Neutrophil (primary cell): ENCODE measurements around the gene TMEM203.

Source experiments
- H3K27ac ChIP-seq: fragments of 200-600 bp; sonication (generic); 2 replicates; pipeline ENCODE4 v1.5.1; 2016; ENCODE audit warnings: mild to moderate bottlenecking, moderate library complexity
- H3K27me3 ChIP-seq: fragments of 200-600 bp; sonication (generic); 2 replicates; pipeline ENCODE4 v1.6.0; 2016; ENCODE audit warnings: mild to moderate bottlenecking
- H3K36me3 ChIP-seq: fragments of 200-600 bp; sonication (generic); 2 replicates; pipeline ENCODE4 v1.5.1; 2017
- H3K4me1 ChIP-seq, 2 experiments: fragments of 200-600 bp in 1 of 2; sonication (generic) in 1 of 2; 1 replicate in 1 of 2; 2 replicates in 1 of 2; pipeline versions ENCODE4 v1.5.1 to v1.6.1; 2013 to 2016; ENCODE audit warnings: low read depth in 1 of 2, low read length in 1 of 2, mild to moderate bottlenecking in 1 of 2, moderate library complexity in 1 of 2; ENCODE audit not compliant: control insufficient read depth in 1 of 2, insufficient read depth in 1 of 2
- H3K4me3 ChIP-seq, 2 experiments: fragments of 200-600 bp in 1 of 2; sonication (generic) in 1 of 2; 1 replicate in 1 of 2; 2 replicates in 1 of 2; pipeline ENCODE4 v1.5.1; 2013 to 2016; ENCODE audit warnings: low read depth in 1 of 2, low read length in 1 of 2, mild to moderate bottlenecking in 1 of 2, moderate library complexity in 1 of 2
- H3K9me3 ChIP-seq: fragments of 200-600 bp; sonication (generic); 2 replicates; pipeline ENCODE4 v1.5.1; 2016
- CTCF ChIP-seq: fragments of 200-600 bp; sonication (generic); IDR thresholded peaks from 2 replicates; pipeline ENCODE4 v1.5.1; 2016; ENCODE audit warnings: antibody characterized with exemption

The TMEM203 gene

GRCh38 chr9:137192448-137192780, 13.0 kb downstream of the TMEM203 start:
- H3K4me1 ChIP-seq: peaks cover 23 to 26% of the 10 kb centered on the region in 2 experiments
- peaks cover 18% of the 10 kb centered on the region for H3K36me3 ChIP-seq
- no peak overlapping the region for H3K4me3 ChIP-seq
- H3K9me3 ChIP-seq: no peaks in the 10 kb centered on the region
- no peaks in the 10 kb centered on the region for H3K27me3 ChIP-seq
- no peak for TF ChIP-seq CTCF
- H3K27ac ChIP-seq: no peak overlapping the region

- Histone ChIP-seq H3K27me3 (no peaks in the 10 kb centered on the region), H3K4me1 (peaks cover 28 to 31% of the 10 kb centered on the region in 2 experiments), H3K27ac (no peak overlapping the region)
Measured at GRCh38 chr9:137191691-137192447, 13.6 kb downstream of the TMEM203 start.

GRCh38 chr9:137191245-137191644, 14.2 kb downstream of the TMEM203 start:
- Histone ChIP-seq H3K36me3 (peaks cover 28% of the 10 kb centered on the region), H3K27ac (no peak overlapping the region), H3K27me3 (no peaks in the 10 kb centered on the region), H3K4me1 (peaks cover 34% of the 10 kb centered on the region in 2 experiments), H3K9me3 (no peaks in the 10 kb centered on the region), H3K4me3 (no peak overlapping the region)
- TF ChIP-seq CTCF: no peak

More at GRCh38 chr9:137191691-137192447, 13.6 kb downstream of the TMEM203 start:
- peaks cover 22% of the 10 kb centered on the region for H3K36me3 ChIP-seq
- H3K9me3 ChIP-seq: no peaks in the 10 kb centered on the region
- H3K4me3 ChIP-seq: no peak overlapping the region
- TF ChIP-seq CTCF: no peak

- H3K9me3 ChIP-seq: no peaks in the 10 kb centered on the region
- no peaks in the 10 kb centered on the region for H3K27me3 ChIP-seq
- peaks cover 37% of the 10 kb centered on the region for H3K36me3 ChIP-seq
- H3K4me1 ChIP-seq: peaks cover 34% of the 10 kb centered on the region in 2 experiments
- TF ChIP-seq CTCF: no peak
- peak overlapping the region; percentile 98 for H3K27ac ChIP-seq
- H3K4me3 ChIP-seq: peak overlapping the region in 1 of 2 experiments; percentile 97
Measured at GRCh38 chr9:137190315-137190856, 15.1 kb downstream of the TMEM203 start.

- Histone ChIP-seq H3K36me3 (peaks cover 45% of the 10 kb centered on the region), H3K9me3 (no peaks in the 10 kb centered on the region)
Measured at GRCh38 chr9:137189297-137190295, 15.9 kb downstream of the TMEM203 start.

More at GRCh38 chr9:137189297-137190295, 15.9 kb downstream of the TMEM203 start:
- Histone ChIP-seq H3K4me1 (peaks cover 34% of the 10 kb centered on the region in 2 experiments), H3K27me3 (no peaks in the 10 kb centered on the region), H3K27ac (peak overlapping the region; percentile 98), H3K4me3 (peak overlapping the region; percentile 81 to 97)
- TF ChIP-seq CTCF: no peak
